Measurements from ENCODE around the gene CC2D1A.

Gene CC2D1A

DNA sequence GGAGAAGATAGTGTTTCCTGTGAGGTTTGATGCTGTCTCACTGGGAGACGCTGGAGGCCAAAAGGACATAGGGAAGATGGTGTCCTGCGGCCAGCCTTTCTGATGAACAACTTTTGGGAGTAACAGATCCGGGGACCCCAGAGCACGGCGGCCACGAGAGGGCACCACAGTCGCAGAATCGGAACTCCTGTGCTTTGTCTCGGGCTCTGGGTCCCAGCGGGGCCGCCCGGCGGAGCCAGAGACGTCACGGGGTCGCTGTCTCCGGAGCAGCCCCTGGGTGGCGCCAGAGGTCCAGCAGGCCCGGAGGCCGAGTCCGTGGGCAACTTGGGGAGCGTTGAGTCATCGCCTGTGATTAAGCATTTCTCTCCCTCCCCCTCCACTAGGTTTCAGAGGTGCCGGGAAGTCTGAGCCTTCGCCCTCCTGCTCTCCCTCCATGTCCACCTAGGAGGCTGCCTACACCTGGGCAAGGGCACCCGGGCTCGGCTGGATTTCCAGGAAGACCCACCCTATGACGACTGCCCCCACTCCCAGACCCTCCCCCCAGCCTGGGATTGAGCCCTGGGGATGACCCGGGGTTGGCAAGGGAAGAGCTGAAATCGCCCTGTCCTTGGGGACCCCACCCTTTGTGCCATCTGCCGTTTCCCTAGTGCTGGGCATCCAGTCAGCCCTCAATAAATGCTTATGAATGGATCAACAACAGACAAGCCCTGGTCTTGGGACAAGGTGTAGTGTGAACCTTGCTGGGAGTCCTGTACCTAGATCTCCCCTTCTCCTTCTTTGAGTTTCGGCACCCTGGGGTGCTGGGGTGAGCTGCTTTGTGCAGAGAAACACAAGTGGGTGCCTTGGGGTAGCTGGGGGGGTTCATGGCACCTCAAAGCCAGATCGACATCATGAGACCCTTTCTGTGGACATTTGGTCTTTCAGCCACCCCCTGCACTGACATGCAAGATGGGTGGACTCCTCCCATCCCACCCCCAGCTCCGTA is 25.6 kb upstream of the CC2D1A start:
- DNase-seq, result peak; percentile 91 to 96

GRCh38 chr19:13881251-13881691 is 24.7 kb upstream of the CC2D1A start:
- DNase-seq, result no peak

DNA sequence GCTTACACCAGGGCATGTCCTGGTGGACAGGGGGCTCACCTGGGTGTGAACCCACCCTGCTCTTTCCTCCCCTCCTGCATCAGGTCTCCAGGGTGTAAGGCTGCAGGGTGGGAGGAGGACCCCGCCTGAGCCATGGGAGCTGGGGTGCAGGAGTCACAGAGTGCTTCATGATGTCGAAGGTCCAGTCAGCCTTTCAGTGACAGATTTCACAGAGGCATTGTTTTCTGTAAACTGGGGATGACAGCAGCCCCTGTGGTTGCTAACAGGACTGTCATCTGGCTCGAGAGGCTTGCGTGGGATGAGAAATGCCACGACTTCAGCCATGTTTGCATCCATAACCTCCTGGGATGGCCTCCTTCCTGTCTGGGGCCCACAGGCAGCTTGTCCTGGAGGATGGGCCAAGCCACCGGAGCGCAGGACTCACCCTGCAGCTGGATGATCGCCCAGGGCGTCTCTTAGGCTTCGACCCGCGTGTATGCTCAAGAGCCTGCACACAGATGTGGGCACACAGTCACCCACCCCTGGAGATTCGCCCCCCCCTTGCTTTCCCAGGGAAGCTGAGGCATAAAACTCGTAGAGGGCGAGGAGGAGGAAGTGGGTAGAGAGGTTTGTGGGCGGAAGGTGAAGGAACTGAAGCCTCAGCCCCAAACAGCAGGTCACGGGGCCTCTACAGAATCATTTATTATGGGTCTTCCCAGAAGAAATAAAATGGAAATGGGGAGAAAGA is 24.1 kb upstream of the CC2D1A start:
- no peak for DNase-seq

GRCh38 chr19:13882419-13882795 is 23.6 kb upstream of the CC2D1A start:
- no peak for DNase-seq

DNA sequence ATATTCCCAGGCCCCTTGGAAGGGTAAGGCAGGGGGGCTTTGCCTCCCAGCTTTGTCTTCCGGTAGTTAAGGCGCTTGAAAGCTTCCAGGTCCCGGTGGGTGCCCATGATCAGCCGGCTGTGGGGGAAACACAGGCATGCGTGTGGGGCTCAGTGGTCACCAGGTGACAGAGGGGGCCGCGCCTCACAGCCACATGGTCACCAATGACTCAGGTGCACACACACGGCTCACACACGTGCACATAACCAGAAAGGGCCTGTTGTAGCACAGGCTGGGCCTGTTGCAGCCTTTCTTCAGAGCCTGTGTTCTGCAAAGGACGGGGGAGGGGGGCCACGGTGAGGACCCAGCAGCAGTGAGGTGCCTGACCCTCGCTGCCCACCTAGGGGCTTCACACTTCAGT is 23.2 kb upstream of the CC2D1A start:
- DNase-seq, result no peak

GRCh38 chr19:13883516-13884064 is 22.4 kb upstream of the CC2D1A start:
- DNase-seq, result no peak

GRCh38 chr19:13884726-13885591 is 21.0 kb upstream of the CC2D1A start:
- DNase-seq, result no peak

DNA sequence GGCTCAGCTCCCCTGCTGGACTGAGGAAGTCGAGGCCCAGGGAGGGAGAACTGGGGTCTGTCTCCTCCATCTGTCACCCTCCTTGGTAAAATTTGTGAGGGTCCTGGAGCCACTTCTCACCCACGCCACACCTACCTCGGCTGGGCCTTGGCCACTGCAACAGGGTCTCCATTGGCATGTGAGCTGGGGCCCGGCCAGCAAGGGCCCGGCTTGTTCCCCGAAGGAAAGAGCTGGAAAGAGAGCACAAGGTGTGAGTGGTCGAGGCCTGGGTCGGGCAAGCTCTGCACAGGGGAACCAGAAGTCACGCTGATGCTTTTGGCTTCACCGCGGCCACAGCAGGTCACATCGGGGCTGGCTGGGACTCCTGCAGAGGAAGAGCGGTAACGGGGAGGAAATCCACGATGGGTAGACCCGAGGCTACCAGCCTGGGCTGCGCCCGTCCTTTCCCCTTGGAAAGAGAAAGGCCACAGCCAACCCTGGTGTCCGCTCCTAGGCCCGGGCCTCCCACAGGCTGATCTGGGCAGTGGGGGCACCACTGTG is 20.1 kb upstream of the CC2D1A start:
- DNase-seq, result no peak

DNA sequence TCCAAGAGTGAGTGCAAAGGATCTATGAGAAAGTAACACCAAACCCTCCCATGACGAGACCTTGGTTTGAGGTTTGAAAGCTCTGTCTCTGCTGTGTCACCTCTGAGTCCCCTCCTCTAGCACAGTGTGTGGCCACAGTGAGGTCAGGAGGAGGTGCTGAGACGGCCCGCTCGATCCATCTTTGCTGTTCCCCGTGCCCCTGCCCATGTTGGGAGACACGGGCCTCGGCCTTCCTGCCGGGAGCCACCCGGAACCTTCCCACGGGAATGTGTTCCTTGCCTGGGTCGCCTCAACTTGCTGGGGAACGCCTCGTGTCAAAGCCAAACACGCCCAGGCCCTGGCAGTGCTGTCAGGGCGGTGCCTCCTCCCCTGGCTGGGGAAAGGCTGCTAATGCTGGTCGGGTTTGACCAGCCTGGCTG is 19.0 kb upstream of the CC2D1A start:
- DNase-seq, result no peak

DNA sequence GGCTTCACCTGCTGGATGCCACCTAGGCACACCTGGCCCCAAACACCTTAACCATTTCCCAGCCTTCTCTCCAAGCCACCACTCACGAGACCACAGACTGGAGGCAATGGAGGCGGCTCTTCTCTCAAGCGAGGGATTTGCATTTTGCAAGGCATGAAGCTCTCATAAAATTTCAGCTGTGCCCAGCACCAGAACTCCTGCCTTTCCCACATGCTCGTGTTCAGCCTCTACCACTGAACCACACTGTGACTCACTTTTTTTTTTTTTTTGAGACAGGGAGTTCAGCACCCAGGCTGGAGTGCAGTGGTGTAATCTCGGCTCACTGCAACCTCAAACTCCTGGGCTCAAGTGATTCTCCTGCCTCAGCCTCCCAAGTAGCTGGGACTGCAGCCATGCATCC is 18.5 kb upstream of the CC2D1A start:
- DNase-seq, result no peak

DNA sequence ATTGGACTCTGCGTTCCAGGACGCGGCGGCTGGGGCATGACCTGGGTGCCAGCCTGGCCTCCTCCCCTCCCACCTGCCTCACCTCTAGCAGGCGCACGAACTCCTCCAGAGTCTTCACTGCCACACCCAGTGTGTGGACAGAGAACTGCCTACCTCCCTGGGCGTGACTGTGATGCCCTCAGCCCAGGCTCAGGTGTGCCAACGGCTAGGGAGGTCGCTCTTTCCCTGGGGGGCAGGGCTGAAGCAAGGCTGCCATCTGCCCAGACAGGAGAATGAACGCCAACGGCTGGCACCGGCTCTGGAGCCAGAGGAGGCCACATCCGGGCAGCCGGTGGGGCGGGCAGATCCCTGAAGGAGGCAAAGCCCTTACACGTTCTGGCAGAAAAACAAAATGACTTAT is 17.7 kb upstream of the CC2D1A start:
- DNase-seq, result no peak

DNA sequence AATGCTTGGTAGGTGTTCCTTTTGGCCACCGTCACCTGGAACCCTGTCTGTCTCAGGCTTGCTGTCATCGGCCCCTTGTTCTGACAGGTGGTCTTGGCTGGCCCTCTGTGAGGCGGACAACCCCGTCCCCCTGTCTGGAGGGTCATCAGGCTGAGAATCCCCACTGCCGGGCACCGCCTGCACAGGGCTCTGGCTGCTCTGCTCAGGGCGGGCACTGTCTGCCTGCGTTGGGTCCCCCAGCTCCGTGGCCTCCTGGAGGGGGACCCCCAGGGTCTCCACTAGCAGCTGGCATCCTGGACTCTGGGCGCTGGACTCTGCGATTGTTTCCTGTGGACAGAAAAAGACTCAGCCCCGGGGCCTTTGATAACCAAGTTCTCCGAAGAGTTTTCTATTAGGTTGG is 15.9 kb upstream of the CC2D1A start:
- no peak for DNase-seq

DNA sequence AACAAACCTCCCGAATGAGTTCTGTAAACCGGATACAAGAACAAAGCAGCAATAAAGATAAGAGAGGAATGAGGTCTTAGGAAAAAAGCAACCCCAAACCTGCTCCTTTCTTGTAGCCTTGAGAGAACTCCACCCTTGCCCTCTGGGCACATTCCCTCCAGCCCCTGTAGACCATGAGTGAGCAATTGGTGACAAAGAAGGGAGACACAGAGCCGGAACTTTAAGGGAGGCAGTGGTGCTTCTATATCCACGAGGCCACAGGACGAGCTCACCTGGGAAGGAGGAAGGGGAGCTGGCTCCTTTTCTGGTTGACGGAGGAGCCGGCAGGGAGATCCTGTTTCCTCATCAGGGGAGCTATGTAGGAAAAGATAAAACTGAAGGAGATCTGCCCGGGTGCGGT is 13.1 kb upstream of the CC2D1A start:
- DNase-seq, result no peak

GRCh38 chr19:13894552-13894951 is 11.4 kb upstream of the CC2D1A start:
- no peak for DNase-seq

- DNase-seq, result no peak
Measured at GRCh38 chr19:13896227-13896626, 9.8 kb upstream of the CC2D1A start.

- DNase-seq, result no peak
Measured at GRCh38 chr19:13899393-13899792, 6.6 kb upstream of the CC2D1A start.

- DNase-seq, result no peak
Measured at GRCh38 chr19:13899912-13900584, 6.0 kb upstream of the CC2D1A start.

GRCh38 chr19:13902993-13903555 is 2.9 kb upstream of the CC2D1A start:
- DNase-seq, result no peak

DNA sequence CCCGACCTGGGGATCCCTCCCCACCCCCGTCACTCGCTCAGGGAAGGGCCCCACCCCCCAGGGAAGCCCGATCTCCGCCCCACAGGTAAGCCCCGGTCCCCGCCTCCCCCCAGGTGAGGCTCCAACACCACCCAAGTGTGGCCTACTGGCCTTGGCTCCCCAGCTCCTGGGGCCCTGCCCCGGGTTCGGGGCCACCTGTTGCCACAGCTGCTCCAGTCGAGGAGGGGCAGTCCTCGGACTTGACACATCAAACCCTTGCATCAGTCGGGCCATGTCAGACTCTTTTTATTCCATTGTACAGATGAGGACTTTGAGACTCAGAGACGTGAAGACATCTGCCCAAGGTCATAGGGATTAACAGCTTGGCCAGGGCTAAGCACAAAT is 512 bp downstream of the CC2D1A start:
- DNase-seq, result no peak

- DNase-seq, result no peak
Measured at GRCh38 chr19:13906910-13907309, 909 bp downstream of the CC2D1A start.

DNA sequence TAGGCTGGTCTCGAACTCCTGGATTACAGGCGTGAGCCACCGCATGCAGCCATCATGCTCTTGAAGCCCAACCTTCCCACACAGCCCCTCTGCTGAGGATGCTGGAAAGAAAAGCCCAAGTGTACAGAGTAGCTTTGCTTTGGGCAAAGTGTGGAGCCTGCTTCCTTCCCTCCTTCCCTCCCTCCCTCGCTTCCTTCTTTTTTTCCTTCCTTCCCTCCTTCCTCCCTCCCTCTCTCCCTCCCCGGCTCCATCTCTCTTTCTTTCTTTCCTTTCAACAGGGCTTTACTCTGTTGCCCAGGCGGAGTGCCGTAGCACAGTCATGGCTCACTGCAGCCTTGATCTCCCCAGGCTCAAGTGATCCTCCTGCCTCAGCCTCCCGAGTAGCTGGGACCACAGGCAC is 2.7 kb downstream of the CC2D1A start:
- no peak for DNase-seq

DNA sequence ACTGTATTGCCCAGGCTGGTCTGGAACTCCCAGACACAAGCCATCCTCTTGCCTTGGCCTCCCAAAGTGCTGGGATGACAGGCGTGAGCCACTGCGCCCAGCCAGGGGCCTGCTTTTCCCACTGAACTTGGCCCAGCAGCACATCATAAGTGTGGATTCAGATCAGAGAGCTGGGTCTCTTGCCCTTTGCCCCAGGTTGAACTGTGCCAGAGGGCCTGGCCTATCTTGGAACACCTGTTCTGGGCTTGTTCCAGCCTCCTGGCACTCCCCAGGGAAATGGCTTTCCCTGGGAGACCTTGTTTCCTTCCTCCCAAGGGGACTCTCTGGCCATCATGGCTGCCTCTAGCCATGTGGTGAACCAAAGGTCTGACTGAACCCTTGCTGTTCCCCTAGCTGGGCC is 3.4 kb downstream of the CC2D1A start:
- DNase-seq, result no peak

Measured in NCI-H446 (cell line).